ENCODE measurements around the gene ABCC6.
"Not testable (repeated sequence)": the region's sequence is repeated elsewhere in the genome, so short reads cannot be mapped to it uniquely, and the experiment has no call there.

ABCC6 gene

GRCh38 chr16:16222850-16223661 is at the start of gene ABCC6:
ABCC6 (minus strand) TSS chr16:16223494; CDS start chr16:16223434, 60 bp downstream.
- DNase-seq (ENCODE audit: low spot score), result not testable (repeated sequence)

- not testable (repeated sequence) for DNase-seq (ENCODE audit: low spot score)
Measured at GRCh38 chr16:16272573-16273221, 49.4 kb upstream of the ABCC6 start.

GRCh38 chr16:16271658-16272057 is 48.4 kb upstream of the ABCC6 start:
- DNase-seq (ENCODE audit: low spot score), result not testable (repeated sequence)

- DNase-seq (ENCODE audit: low spot score), result not testable (repeated sequence)
Measured at GRCh38 chr16:16268185-16268808, 45.0 kb upstream of the ABCC6 start.

- not testable (repeated sequence) for DNase-seq (ENCODE audit: low spot score)
Measured at GRCh38 chr16:16267708-16268107, 44.4 kb upstream of the ABCC6 start.

GRCh38 chr16:16265044-16265443 is 41.8 kb upstream of the ABCC6 start:
- not testable (repeated sequence) for DNase-seq (ENCODE audit: low spot score)

- DNase-seq (ENCODE audit: low spot score), result not testable (repeated sequence)
Measured at GRCh38 chr16:16263947-16264346, 40.7 kb upstream of the ABCC6 start.

- DNase-seq (ENCODE audit: low spot score), result not testable (repeated sequence)
Measured at GRCh38 chr16:16262954-16263555, 39.8 kb upstream of the ABCC6 start.

GRCh38 chr16:16259971-16260370 is 36.7 kb upstream of the ABCC6 start:
- not testable (repeated sequence) for DNase-seq (ENCODE audit: low spot score)

- DNase-seq (ENCODE audit: low spot score), result not testable (repeated sequence)
Measured at GRCh38 chr16:16258822-16259221, 35.5 kb upstream of the ABCC6 start.

- not testable (repeated sequence) for DNase-seq (ENCODE audit: low spot score)
Measured at GRCh38 chr16:16257301-16257923, 34.1 kb upstream of the ABCC6 start.

GRCh38 chr16:16252377-16252776 is 29.1 kb upstream of the ABCC6 start:
- not testable (repeated sequence) for DNase-seq (ENCODE audit: low spot score)

- not testable (repeated sequence) for DNase-seq (ENCODE audit: low spot score)
Measured at GRCh38 chr16:16249621-16250330, 26.5 kb upstream of the ABCC6 start.

GRCh38 chr16:16247439-16247838 is 24.1 kb upstream of the ABCC6 start:
- DNase-seq (ENCODE audit: low spot score), result not testable (repeated sequence)

GRCh38 chr16:16246578-16247262 is 23.4 kb upstream of the ABCC6 start:
- DNase-seq (ENCODE audit: low spot score), result not testable (repeated sequence)

- not testable (repeated sequence) for DNase-seq (ENCODE audit: low spot score)
Measured at GRCh38 chr16:16243886-16244285, 20.6 kb upstream of the ABCC6 start.

- DNase-seq (ENCODE audit: low spot score), result not testable (repeated sequence)
Measured at GRCh38 chr16:16240667-16241066, 17.4 kb upstream of the ABCC6 start.

- DNase-seq (ENCODE audit: low spot score), result not testable (repeated sequence)
Measured at GRCh38 chr16:16237738-16238137, 14.4 kb upstream of the ABCC6 start.

GRCh38 chr16:16237071-16237470 is 13.8 kb upstream of the ABCC6 start:
- not testable (repeated sequence) for DNase-seq (ENCODE audit: low spot score)

- not testable (repeated sequence) for DNase-seq (ENCODE audit: low spot score)
Measured at GRCh38 chr16:16232692-16233061, 9.4 kb upstream of the ABCC6 start.
